NT2/D1 (cell line): ENCODE results near the gene CLCN6.

Experiments used
- YY1 ChIP-seq: IDR thresholded peaks from 2 replicates; pipeline ENCODE4 v1.6.1; 2011; ENCODE audit not compliant: insufficient read length, insufficient read depth
- ZNF274 ChIP-seq: IDR thresholded peaks from 2 replicates; pipeline ENCODE4 v1.6.1; 2011; ENCODE audit warnings: mild to moderate bottlenecking, low read depth, low read length

DNA sequence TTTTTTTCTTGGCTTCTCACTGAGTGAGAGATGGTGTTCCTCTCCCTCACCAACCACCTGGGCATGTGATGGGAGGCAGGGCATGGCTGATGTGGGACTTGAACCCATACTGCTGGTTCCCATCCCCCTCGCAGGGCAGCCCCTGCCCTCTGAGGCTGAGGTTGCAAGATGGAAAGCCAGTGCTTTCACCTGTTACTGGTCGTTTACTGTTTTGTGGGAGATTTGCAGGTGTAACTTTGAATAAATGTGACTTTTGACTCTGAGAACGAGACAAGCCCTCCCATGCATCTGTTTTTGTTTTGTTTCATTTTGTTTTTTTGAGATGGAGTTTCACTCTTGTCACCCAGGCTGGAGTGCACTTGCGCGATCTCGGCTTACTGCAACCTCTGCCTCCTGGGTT is 22.4 kb upstream of the CLCN6 start:
- TF ChIP-seq YY1 (no peak), ZNF274 (no peak)
